HL-60 (cell line): Measurements from ENCODE around the gene PORCN.

ENCODE experiments used
- CTCF ChIP-seq: IDR thresholded peaks from one replicate; pipeline ENCODE4 v1.5.1; 2011; ENCODE audit warnings: low read length, control low read depth, inconsistent platforms; ENCODE audit not compliant: insufficient read depth
- GABPA ChIP-seq: IDR thresholded peaks from 2 replicates; pipeline ENCODE4 v1.6.1; 2012; ENCODE audit warnings: low read depth
- POLR2AphosphoS5 ChIP-seq: IDR thresholded peaks from 2 replicates; pipeline ENCODE4 v1.6.1; 2012; ENCODE audit warnings: low read depth
- REST ChIP-seq: IDR thresholded peaks from 2 replicates; pipeline ENCODE4 v1.6.1; 2012; ENCODE audit warnings: low read depth; ENCODE audit not compliant: insufficient replicate concordance

DNA sequence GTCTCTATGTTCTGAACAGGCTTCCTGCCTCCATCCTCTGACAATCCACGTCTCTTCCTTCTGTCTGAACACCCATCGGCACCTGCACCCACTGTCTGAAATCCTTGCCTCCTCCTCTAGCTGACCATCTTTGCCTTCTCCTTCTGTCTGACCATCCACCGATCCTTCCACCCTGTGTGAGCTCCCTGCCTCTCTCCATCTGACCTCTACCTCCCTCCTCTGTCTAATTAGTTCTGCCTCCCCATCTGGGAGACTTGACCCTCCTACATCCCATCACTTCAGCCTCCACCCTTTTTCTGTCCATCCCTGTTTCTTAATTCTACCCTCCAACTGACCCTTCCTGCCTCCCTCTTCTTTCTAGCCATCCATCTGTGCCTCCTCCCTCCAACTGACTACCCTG is 48.8 kb upstream of the PORCN start:
- TF ChIP-seq REST (no peak), CTCF (no peak), POLR2AphosphoS5 (no peak), GABPA (no peak)
